ENCODE data around the gene GSTT4.

DNA sequence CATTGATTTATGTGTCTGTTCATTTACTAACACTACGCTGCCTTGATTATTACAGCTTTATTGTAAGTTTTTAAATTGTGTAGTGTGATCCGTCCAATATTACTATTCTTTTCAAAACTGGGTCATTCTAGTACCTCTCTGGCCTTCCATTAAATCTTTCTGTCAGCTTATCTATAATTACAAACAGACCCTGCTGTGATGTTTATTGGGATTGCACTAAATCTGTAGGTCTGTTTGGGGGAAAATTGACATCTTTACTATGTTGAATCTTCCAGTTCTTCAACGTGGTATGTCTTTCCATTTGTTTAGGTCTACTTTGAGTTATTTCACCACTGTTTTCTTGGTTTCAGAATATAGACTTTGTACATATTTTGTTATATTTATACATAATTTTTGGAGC lies 21.5 kb upstream of the GSTT4 start:
- TF ChIP-seq, protein P1, sequence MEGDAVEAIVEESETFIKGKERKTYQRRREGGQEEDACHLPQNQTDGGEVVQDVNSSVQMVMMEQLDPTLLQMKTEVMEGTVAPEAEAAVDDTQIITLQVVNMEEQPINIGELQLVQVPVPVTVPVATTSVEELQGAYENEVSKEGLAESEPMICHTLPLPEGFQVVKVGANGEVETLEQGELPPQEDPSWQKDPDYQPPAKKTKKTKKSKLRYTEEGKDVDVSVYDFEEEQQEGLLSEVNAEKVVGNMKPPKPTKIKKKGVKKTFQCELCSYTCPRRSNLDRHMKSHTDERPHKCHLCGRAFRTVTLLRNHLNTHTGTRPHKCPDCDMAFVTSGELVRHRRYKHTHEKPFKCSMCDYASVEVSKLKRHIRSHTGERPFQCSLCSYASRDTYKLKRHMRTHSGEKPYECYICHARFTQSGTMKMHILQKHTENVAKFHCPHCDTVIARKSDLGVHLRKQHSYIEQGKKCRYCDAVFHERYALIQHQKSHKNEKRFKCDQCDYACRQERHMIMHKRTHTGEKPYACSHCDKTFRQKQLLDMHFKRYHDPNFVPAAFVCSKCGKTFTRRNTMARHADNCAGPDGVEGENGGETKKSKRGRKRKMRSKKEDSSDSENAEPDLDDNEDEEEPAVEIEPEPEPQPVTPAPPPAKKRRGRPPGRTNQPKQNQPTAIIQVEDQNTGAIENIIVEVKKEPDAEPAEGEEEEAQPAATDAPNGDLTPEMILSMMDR (IDR thresholded peaks at IDR 0.05), result no peak
- TF ChIP-seq POLR2AphosphoS5 (IDR thresholded peaks at IDR 0.05) (no peak), POLR2A (IDR thresholded peaks at IDR 0.05) (no peak)

Measured in suprapubic skin (tissue), 4 donors.